HUES64 (cell line): ENCODE data around the gene SLC12A6.

ENCODE experiments used
- H3K27ac ChIP-seq: 2 replicates; pipeline ENCODE4 v1.7.0; 2013; ENCODE audit warnings: low read depth, low read length, inconsistent platforms
- H3K27me3 ChIP-seq: 2 replicates; pipeline ENCODE4 v1.6.1; 2013; ENCODE audit warnings: mild to moderate bottlenecking, low read length; ENCODE audit not compliant: insufficient read depth
- H3K36me3 ChIP-seq: 2 replicates; pipeline ENCODE4 v1.6.1; 2013; ENCODE audit warnings: mild to moderate bottlenecking, low read length; ENCODE audit not compliant: insufficient read depth
- H3K4me1 ChIP-seq: 2 replicates; pipeline ENCODE4 v1.6.1; 2013; ENCODE audit warnings: mild to moderate bottlenecking, low read length, moderate library complexity; ENCODE audit not compliant: insufficient read depth
- H3K4me3 ChIP-seq: 2 replicates; pipeline ENCODE4 v1.5.1; 2013; ENCODE audit warnings: mild to moderate bottlenecking, low read length, moderate library complexity
- H3K9ac ChIP-seq: 2 replicates; pipeline ENCODE4 v1.6.1; 2013; ENCODE audit warnings: mild to moderate bottlenecking, low read depth, low read length
- H3K9me3 ChIP-seq: 2 replicates; pipeline ENCODE4 v1.6.1; 2013; ENCODE audit warnings: low read depth, low read length; ENCODE audit not compliant: insufficient read depth
- WGBS: fragments of 150-250, 120-280 bp; methylation state at CpG from one replicate; pipeline ENCODE4 v1.1.7; 2013; ENCODE audit warnings: missing lambda C conversion rate; 5-methylcytosine and 5-hydroxymethylcytosine counted together

The SLC12A6 gene

GRCh38 chr15:34252545-34252944, 85.0 kb downstream of the SLC12A6 start:
- Histone ChIP-seq H3K4me1 (no peaks in the 10 kb centered on the region), H3K9me3 (no peaks in the 10 kb centered on the region), H3K4me3 (no peak overlapping the region), H3K36me3 (peaks cover 28% of the 10 kb centered on the region), H3K9ac (no peak overlapping the region), H3K27me3 (no peaks in the 10 kb centered on the region), H3K27ac (no peak overlapping the region)

GRCh38 chr15:34248190-34248589, 89.4 kb downstream of the SLC12A6 start:
- no CpG with 5 or more reads among the region's 1 CpG for WGBS
- Histone ChIP-seq H3K9me3 (no peaks in the 10 kb centered on the region), H3K9ac (no peak overlapping the region), H3K27me3 (no peaks in the 10 kb centered on the region), H3K4me3 (no peak overlapping the region), H3K36me3 (peaks cover 25% of the 10 kb centered on the region), H3K27ac (no peak overlapping the region), H3K4me1 (no peaks in the 10 kb centered on the region)

GRCh38 chr15:34246276-34246976, 91.2 kb downstream of the SLC12A6 start:
- WGBS = 76% methylated on average over 5 of the region's 9 CpGs
- H3K36me3 ChIP-seq = peaks cover 16% of the 10 kb centered on the region; the same call in 1 of the 2 replicates

GRCh38 chr15:34243226-34243625, 94.4 kb downstream of the SLC12A6 start:
- Histone ChIP-seq H3K36me3 (peaks cover 8% of the 10 kb centered on the region; the same call in 1 of the 2 replicates), H3K27ac (no peak overlapping the region), H3K4me1 (peaks cover 18% of the 10 kb centered on the region), H3K9me3 (no peaks in the 10 kb centered on the region), H3K4me3 (no peak overlapping the region), H3K27me3 (no peaks in the 10 kb centered on the region), H3K9ac (no peak overlapping the region)
- whole genome bisulfite sequencing = 85% methylated on average over 2 of the region's 3 CpGs

More at GRCh38 chr15:34246276-34246976, 91.2 kb downstream of the SLC12A6 start:
- Histone ChIP-seq H3K9ac (no peak overlapping the region), H3K9me3 (no peaks in the 10 kb centered on the region), H3K27me3 (no peaks in the 10 kb centered on the region), H3K27ac (no peak overlapping the region), H3K4me3 (no peak overlapping the region), H3K4me1 (no peaks in the 10 kb centered on the region)

- 96% methylated on average over 4 of the region's 4 CpGs for WGBS
- peaks cover 18% of the 10 kb centered on the region for H3K4me1 ChIP-seq
- H3K27me3 ChIP-seq = no peaks in the 10 kb centered on the region
- H3K9me3 ChIP-seq = no peaks in the 10 kb centered on the region
- H3K4me3 ChIP-seq = no peak overlapping the region
- H3K9ac ChIP-seq = no peak overlapping the region
- H3K27ac ChIP-seq = no peak overlapping the region
- peaks cover 14% of the 10 kb centered on the region; the same call in 1 of the 2 replicates for H3K36me3 ChIP-seq
These were observed 95.3 kb downstream of the SLC12A6 start for GRCh38 chr15:34242331-34242710.

- Histone ChIP-seq H3K27me3 (no peaks in the 10 kb centered on the region), H3K9me3 (no peaks in the 10 kb centered on the region), H3K4me3 (no peak overlapping the region), H3K36me3 (peaks cover 19% of the 10 kb centered on the region), H3K4me1 (peaks cover 18% of the 10 kb centered on the region), H3K27ac (no peak overlapping the region), H3K9ac (no peak overlapping the region)
- WGBS = 82% methylated on average over 1 of the region's 1 CpG
These were observed 95.9 kb downstream of the SLC12A6 start for GRCh38 chr15:34241376-34242330.

GRCh38 chr15:34240537-34240936, 97.0 kb downstream of the SLC12A6 start:
- no peaks in the 10 kb centered on the region for H3K9me3 ChIP-seq
- no peak overlapping the region for H3K9ac ChIP-seq
- H3K27me3 ChIP-seq = no peaks in the 10 kb centered on the region
- WGBS = 86% methylated on average over 3 of the region's 3 CpGs
- peaks cover 29% of the 10 kb centered on the region for H3K36me3 ChIP-seq
- peak overlapping the region; percentile 11; the same call in 1 of the 2 replicates for H3K27ac ChIP-seq
- H3K4me3 ChIP-seq = no peak overlapping the region
- H3K4me1 ChIP-seq = peaks cover 18% of the 10 kb centered on the region

GRCh38 chr15:34239151-34239808, 98.3 kb downstream of the SLC12A6 start:
- WGBS = 73% methylated on average over 3 of the region's 4 CpGs
- peaks cover 33% of the 10 kb centered on the region for H3K36me3 ChIP-seq
- no peaks in the 10 kb centered on the region for H3K27me3 ChIP-seq
- peak overlapping the region; percentile 45; the same call in 1 of the 2 replicates for H3K9ac ChIP-seq
- H3K9me3 ChIP-seq = no peaks in the 10 kb centered on the region
- H3K27ac ChIP-seq = peak overlapping the region; percentile 63
- peaks cover 18% of the 10 kb centered on the region for H3K4me1 ChIP-seq
- no peak overlapping the region for H3K4me3 ChIP-seq

GRCh38 chr15:34233614-34234013, 104.0 kb downstream of the SLC12A6 start:
- Histone ChIP-seq H3K27ac (no peak overlapping the region), H3K4me1 (no peaks in the 10 kb centered on the region), H3K36me3 (peaks cover 58% of the 10 kb centered on the region), H3K9me3 (no peaks in the 10 kb centered on the region), H3K27me3 (no peaks in the 10 kb centered on the region), H3K9ac (no peak overlapping the region), H3K4me3 (no peak overlapping the region)
- WGBS = 95% methylated on average over 6 of the region's 6 CpGs

- peak overlapping the region; percentile 98 for H3K4me3 ChIP-seq
- H3K9me3 ChIP-seq = no peaks in the 10 kb centered on the region
- peak overlapping the region; percentile 79 for H3K9ac ChIP-seq
- peak overlapping the region; percentile 88 for H3K27ac ChIP-seq
- peaks cover 16% of the 10 kb centered on the region for H3K36me3 ChIP-seq
- WGBS = 93% methylated on average over 24 of the region's 24 CpGs
- H3K27me3 ChIP-seq = no peaks in the 10 kb centered on the region
- H3K4me1 ChIP-seq = no peaks in the 10 kb centered on the region; the same call in 1 of the 2 replicates
These were observed 113.5 kb downstream of the SLC12A6 start for GRCh38 chr15:34223904-34224596.
